Tibial nerve (tissue), 4 donors: ENCODE measurements around the gene ACTR3C. TPM values are rescaled to one million over a fixed set of nuclear protein-coding genes. Genes with fewer than 3 reads are reported as not detected.
A peak's percentile ranks its signal among the peaks of the same experiment; 100 is the strongest.

Source experiments
- DNase-seq, 2 donors: peaks; one replicate each; pipeline ENCODE4 v3.0.0-alpha.2; 2019; ENCODE audit warnings: low spot score in 2 of 2
- H3K27ac ChIP-seq, 4 donors: fragments of 200-600 bp; sonication (generic) in 3 of 4; one replicate each; pipeline ENCODE4 v1.5.1; 2017 to 2019; ENCODE audit warnings: mild to moderate bottlenecking in 1 of 4
- H3K27me3 ChIP-seq, 2 donors: fragments of 200-600 bp; sonication (generic) in 1 of 2; one replicate each; pipeline versions ENCODE4 v1.5.1 to v1.6.0; 2017 to 2019
- H3K36me3 ChIP-seq, 3 donors: fragments of 200-600 bp; sonication (generic); one replicate each; pipeline ENCODE4 v1.5.1; 2018 to 2019
- H3K4me1 ChIP-seq, 4 donors: fragments of 200-600 bp; sonication (generic) in 3 of 4; one replicate each; pipeline ENCODE4 v1.5.1; 2017 to 2019
- H3K4me3 ChIP-seq, 4 donors: fragments of 200-600 bp; sonication (generic) in 3 of 4; one replicate each; pipeline ENCODE4 v1.5.1; 2017 to 2019; ENCODE audit warnings: mild to moderate bottlenecking in 1 of 4, moderate library complexity in 1 of 4
- H3K9me3 ChIP-seq, 4 donors: fragments of 200-600 bp; sonication (generic) in 3 of 4; one replicate each; pipeline ENCODE4 v1.5.1; 2017 to 2019
- CTCF ChIP-seq, 5 experiments: fragments of 200-600 bp in 3 of 5; fragments of 450-650 bp in 2 of 5; sonication (generic) in 3 of 5; IDR thresholded peaks; one replicate each; pipeline ENCODE4 v1.5.1; 2016 to 2019; ENCODE audit warnings: antibody characterized with exemption in 5 of 5, mild to moderate bottlenecking in 3 of 5, moderate library complexity in 2 of 5
- EP300 ChIP-seq, 2 donors: sonication (generic); formaldehyde crosslinking; IDR thresholded peaks; one replicate each; pipeline ENCODE4 v1.6.1; 2017; ENCODE audit warnings: antibody characterized with exemption in 2 of 2, mild to moderate bottlenecking in 1 of 2
- POLR2A ChIP-seq, 2 donors: fragments of 450-650 bp; IDR thresholded peaks; one replicate each; pipeline ENCODE4 v1.6.1; 2017; ENCODE audit warnings: antibody characterized with exemption in 2 of 2, mild to moderate bottlenecking in 2 of 2, moderate library complexity in 2 of 2
- WGBS, 2 donors: methylation state at CpG; one replicate each; pipeline ENCODE4 v1.1.5; 2018; 5-methylcytosine and 5-hydroxymethylcytosine counted together
- total RNA-seq, 4 donors: library from RNA; depleted of rRNA; stranded (reverse); fragments of >200 nt; gene quantifications; one replicate each; pipeline ENCODE4 v1.1.0, GENCODE V29; 2016

Gene ACTR3C
- total RNA-seq, 4 donors from 2014 or later: 0.44 to 2.3 (median 0.94) TPM

GRCh38 chr7:150356265-150356897, 33.0 kb upstream of the ACTR3C start:
- Histone ChIP-seq H3K9me3 (no peaks in the 10 kb centered on the region), H3K36me3 (no peaks in the 10 kb centered on the region), H3K27ac (peak overlapping the region in 2 of 4 donors; percentile 16 to 23), H3K4me3 (no peak overlapping the region), H3K27me3 (no peaks in the 10 kb centered on the region), H3K4me1 (peaks cover 0 to 1% (median 0%) of the 10 kb centered on the region in 4 donors)
- DNase-seq: no peak
- TF ChIP-seq EP300 (IDR thresholded peaks at IDR 0.05): no peak
- TF ChIP-seq CTCF (IDR thresholded peaks at IDR 0.05): peak; percentile 51 to 70 (median 57)
- WGBS, 2 donors: 30 to 37% methylated on average over 6 of the region's 6 CpGs

GRCh38 chr7:150355666-150356059, 32.3 kb upstream of the ACTR3C start:
- no peak for DNase-seq
- H3K27ac ChIP-seq: no peak overlapping the region
- TF ChIP-seq EP300 (IDR thresholded peaks at IDR 0.05) (no peak), CTCF (IDR thresholded peaks at IDR 0.05) (no peak), POLR2A (IDR thresholded peaks at IDR 0.05) (no peak)
- H3K27me3 ChIP-seq: no peaks in the 10 kb centered on the region
- H3K36me3 ChIP-seq: no peaks in the 10 kb centered on the region
- H3K4me3 ChIP-seq: no peak overlapping the region
- no peaks in the 10 kb centered on the region for H3K9me3 ChIP-seq
- no peaks in the 10 kb centered on the region for H3K4me1 ChIP-seq
- WGBS, 2 donors: 63 to 73% methylated on average over 1 of the region's 1 CpG

- H3K4me3 ChIP-seq: no peak overlapping the region
- no peaks in the 10 kb centered on the region for H3K36me3 ChIP-seq
- WGBS, 2 donors: 72 to 75% methylated on average over 8 of the region's 8 CpGs
- H3K9me3 ChIP-seq: no peaks in the 10 kb centered on the region
- no peak overlapping the region for H3K27ac ChIP-seq
- H3K27me3 ChIP-seq: no peaks in the 10 kb centered on the region
- TF ChIP-seq POLR2A (IDR thresholded peaks at IDR 0.05) (no peak), EP300 (IDR thresholded peaks at IDR 0.05) (no peak), CTCF (IDR thresholded peaks at IDR 0.05) (no peak)
- H3K4me1 ChIP-seq: no peaks in the 10 kb centered on the region
- no peak for DNase-seq
Measured at GRCh38 chr7:150351587-150352194, 28.3 kb upstream of the ACTR3C start.

GRCh38 chr7:150346922-150347321, 23.6 kb upstream of the ACTR3C start:
- no peak for DNase-seq
- TF ChIP-seq EP300 (IDR thresholded peaks at IDR 0.05) (no peak), CTCF (IDR thresholded peaks at IDR 0.05) (no peak)
- no peak overlapping the region for H3K4me3 ChIP-seq
- H3K36me3 ChIP-seq: no peaks in the 10 kb centered on the region
- H3K9me3 ChIP-seq: peaks cover 0 to 8% (median 0%) of the 10 kb centered on the region in 4 donors
- no peaks in the 10 kb centered on the region for H3K27me3 ChIP-seq
- WGBS, 2 donors: 90% methylated on average over 5 of the region's 5 CpGs
- no peak overlapping the region for H3K27ac ChIP-seq
- peaks cover 0 to 9% (median 0%) of the 10 kb centered on the region in 4 donors for H3K4me1 ChIP-seq

- H3K27ac ChIP-seq: no peak overlapping the region
- H3K27me3 ChIP-seq: peaks cover 0 to 3% of the 10 kb centered on the region in 2 donors
- no peaks in the 10 kb centered on the region for H3K36me3 ChIP-seq
- DNase-seq: no peak
- H3K4me3 ChIP-seq: no peak overlapping the region
- 61 to 80% methylated on average over 1 of the region's 1 CpG for WGBS, 2 donors
- H3K4me1 ChIP-seq: peaks cover 0 to 27% (median 6%) of the 10 kb centered on the region in 4 donors
- TF ChIP-seq EP300 (IDR thresholded peaks at IDR 0.05): no peak
- TF ChIP-seq POLR2A (IDR thresholded peaks at IDR 0.05): no peak
- no peak for TF ChIP-seq CTCF (IDR thresholded peaks at IDR 0.05)
- H3K9me3 ChIP-seq: peaks cover 0 to 8% (median 0%) of the 10 kb centered on the region in 4 donors
Measured at GRCh38 chr7:150345012-150345411, 21.7 kb upstream of the ACTR3C start.
